Stimulated activated effector memory CD8-positive, alpha-beta T cell treated with anti-CD3 and anti-CD28 coated beads, Interleukin-12 subunit alpha, Interleukin-12 subunit beta, amount 100 ng/mL, for 72 hours (primary cell): Measurements from ENCODE around the gene NKAIN1.
"Not testable (repeated sequence)": the region's sequence is repeated elsewhere in the genome, so short reads cannot be mapped to it uniquely, and the experiment has no call there.

Experiments
- ATAC-seq: fragments of 150-1000 bp; cut with Tn5 transposase; 2 replicates; pipeline ENCODE4 v1.10.0; 2021
- DNase-seq, 2 donors: peaks; one replicate each; pipeline ENCODE4 v3.0.0; 2021 to 2022; ENCODE audit warnings: low spot score in 2 of 2
- H3K27ac Mint-ChIP-seq: one replicate; pipeline ENCODE4 v1.8.0; 2022; ENCODE audit warnings: mild to moderate bottlenecking, mixed read lengths
- H3K36me3 Mint-ChIP-seq: one replicate; pipeline ENCODE4 v1.8.0; 2022; ENCODE audit warnings: mild to moderate bottlenecking, mixed read lengths
- H3K4me1 Mint-ChIP-seq: one replicate; pipeline ENCODE4 v1.8.0; 2022; ENCODE audit warnings: mixed read lengths
- H3K4me3 Mint-ChIP-seq: one replicate; pipeline ENCODE4 v1.8.0; 2022; ENCODE audit warnings: mild to moderate bottlenecking, mixed read lengths
- H3K9me3 Mint-ChIP-seq: one replicate; pipeline ENCODE4 v1.8.0; 2022; ENCODE audit warnings: mixed read lengths

NKAIN1 gene

GRCh38 chr1:31191281-31191680 is 48.4 kb downstream of the NKAIN1 start:
- Mint-ChIP-seq H3K36me3 (no peaks in the 10 kb centered on the region), H3K4me1 (no peaks in the 10 kb centered on the region), H3K27ac (no peak overlapping the region)

DNA sequence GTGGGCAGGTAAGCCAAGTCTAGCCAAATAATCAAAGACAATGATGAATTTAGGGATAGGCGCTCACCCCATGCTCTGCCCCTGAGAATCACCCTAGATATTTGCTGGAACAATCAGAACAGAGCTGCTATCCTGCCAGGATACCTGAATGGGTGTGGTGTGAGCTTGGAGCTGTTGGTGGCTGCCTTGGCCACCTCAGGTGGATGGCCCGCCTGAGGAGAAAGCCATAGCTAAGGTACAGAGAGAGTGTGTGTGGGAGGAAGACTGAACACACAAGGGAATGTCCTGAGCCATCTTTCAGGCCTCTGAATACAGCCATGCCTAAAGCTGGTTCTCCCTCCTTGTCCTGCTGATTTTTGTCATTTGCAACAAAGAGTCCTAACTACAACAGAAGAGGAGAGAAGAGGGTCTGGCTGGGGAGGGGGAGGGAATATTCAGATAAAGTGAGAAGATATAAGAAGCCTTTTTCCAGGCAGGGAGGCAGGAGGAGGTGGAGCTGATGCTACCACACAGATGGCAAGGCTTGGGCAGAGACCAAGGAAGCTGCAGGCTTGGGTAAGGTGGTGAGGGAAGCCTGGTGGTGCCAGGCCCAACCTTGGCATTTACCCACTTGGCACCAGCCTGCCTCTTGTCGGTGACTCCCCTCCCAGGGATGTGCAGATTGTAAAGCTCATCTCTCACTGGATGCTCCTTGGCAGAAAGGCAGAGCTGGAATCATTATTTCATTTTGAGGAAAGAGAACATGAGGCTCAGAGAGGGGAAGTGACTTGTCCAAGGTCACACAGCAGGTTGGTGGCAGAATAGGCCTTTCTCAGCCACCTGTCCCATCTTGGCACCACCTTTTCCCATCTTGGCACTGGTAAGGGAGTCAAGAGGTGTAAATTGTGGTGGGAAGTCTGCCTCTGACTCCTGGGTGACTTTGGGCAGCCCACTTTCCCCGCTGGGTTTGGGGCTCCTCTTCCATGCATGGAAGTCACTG is 49.7 kb downstream of the NKAIN1 start:
- no peak overlapping the region for H3K4me3 Mint-ChIP-seq
- H3K27ac Mint-ChIP-seq, result no peak overlapping the region
- DNase-seq (no peak), ATAC-seq (no peak)
- no peaks in the 10 kb centered on the region for H3K9me3 Mint-ChIP-seq
- H3K4me1 Mint-ChIP-seq, result no peaks in the 10 kb centered on the region
- H3K36me3 Mint-ChIP-seq, result no peaks in the 10 kb centered on the region

More at GRCh38 chr1:31191281-31191680, 48.4 kb downstream of the NKAIN1 start:
- Mint-ChIP-seq H3K4me3 (no peak overlapping the region), H3K9me3 (no peaks in the 10 kb centered on the region)
- ATAC-seq (no peak), DNase-seq (no peak)

GRCh38 chr1:31183927-31184554 is 55.6 kb downstream of the NKAIN1 start:
- DNase-seq (peak; percentile 21 to 68), ATAC-seq (no peak)
- Mint-ChIP-seq H3K4me1 (peaks cover 17% of the 10 kb centered on the region), H3K4me3 (no peak overlapping the region), H3K27ac (no peak overlapping the region), H3K36me3 (no peaks in the 10 kb centered on the region), H3K9me3 (no peaks in the 10 kb centered on the region)

DNA sequence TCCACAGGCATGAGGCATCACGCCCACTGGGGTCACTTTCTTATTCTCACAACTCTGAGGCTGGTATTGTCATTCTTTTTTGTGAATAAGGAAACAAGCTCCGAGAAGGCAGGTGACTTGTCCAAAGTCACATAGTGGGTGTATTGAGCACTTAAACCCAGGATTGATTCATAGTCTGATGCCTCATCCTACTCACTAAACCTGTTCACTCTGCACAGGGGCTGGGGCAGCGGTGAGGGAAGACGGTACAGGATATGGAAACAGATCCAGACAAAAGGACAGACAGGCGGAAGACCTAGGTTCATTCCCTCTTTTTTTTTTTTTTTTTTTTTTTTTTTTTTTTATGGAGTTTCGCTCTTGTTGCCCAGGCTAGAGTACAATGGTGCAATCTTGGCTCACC is 56.6 kb downstream of the NKAIN1 start:
- DNase-seq (no peak), ATAC-seq (no peak)
- Mint-ChIP-seq H3K9me3 (no peaks in the 10 kb centered on the region), H3K27ac (no peak overlapping the region), H3K4me3 (no peak overlapping the region), H3K36me3 (no peaks in the 10 kb centered on the region), H3K4me1 (peaks cover 17% of the 10 kb centered on the region)

GRCh38 chr1:31182352-31182751 is 57.3 kb downstream of the NKAIN1 start:
- ATAC-seq (peak; percentile 61), DNase-seq (peak; percentile 52 to 78)
- H3K27ac Mint-ChIP-seq, result no peak overlapping the region
- peak overlapping the region; percentile 50 for H3K4me3 Mint-ChIP-seq
- no peaks in the 10 kb centered on the region for H3K9me3 Mint-ChIP-seq
- no peaks in the 10 kb centered on the region for H3K36me3 Mint-ChIP-seq
- peaks cover 17% of the 10 kb centered on the region for H3K4me1 Mint-ChIP-seq

DNA sequence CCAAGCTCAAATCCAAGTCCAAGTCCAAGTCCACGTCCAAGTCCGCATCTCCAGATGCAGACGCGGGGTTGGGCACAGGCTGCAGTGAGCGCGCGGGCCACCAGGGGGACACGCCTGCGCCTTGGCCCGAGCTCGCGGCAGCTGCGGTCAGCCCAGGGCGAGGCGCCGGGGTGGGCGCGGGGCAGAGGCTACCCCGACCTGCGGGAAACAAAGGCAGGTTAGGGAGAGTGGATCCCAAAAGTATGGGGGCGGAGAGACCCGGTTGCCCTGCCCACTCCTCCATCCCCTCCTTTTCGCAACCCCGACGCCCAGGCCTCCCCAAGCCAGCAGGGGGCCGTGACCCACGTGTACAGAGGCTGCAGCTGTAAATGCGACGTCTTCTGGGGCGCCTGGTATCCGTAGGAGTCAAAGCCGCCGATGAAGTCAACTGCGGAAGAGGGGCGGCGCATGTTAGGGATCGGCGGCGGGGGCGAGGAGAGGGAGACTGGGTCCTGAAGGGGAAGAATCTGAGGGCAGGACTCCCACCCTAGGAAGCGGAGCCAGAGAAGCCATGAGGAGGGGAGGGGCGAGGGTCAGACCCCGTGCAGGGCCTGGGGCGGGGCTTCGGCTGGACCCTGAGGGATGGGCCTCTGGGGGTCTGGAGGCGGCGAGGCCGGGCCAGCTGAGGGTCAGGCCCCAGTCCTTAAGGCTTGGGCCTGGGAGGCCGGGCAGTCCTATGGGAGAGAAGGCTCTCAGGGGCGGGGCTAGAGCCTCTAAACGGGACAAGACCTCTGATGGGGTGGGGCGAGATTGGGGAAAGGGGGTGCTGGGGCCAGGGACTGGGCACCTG is 58.0 kb downstream of the NKAIN1 start:
- peak overlapping the region; percentile 50 for H3K4me3 Mint-ChIP-seq
- H3K9me3 Mint-ChIP-seq, result no peaks in the 10 kb centered on the region
- DNase-seq, result peak; percentile 49 to 81
- H3K36me3 Mint-ChIP-seq, result no peaks in the 10 kb centered on the region
- no peak overlapping the region for H3K27ac Mint-ChIP-seq
- peak; percentile 74 for ATAC-seq
- peaks cover 17% of the 10 kb centered on the region for H3K4me1 Mint-ChIP-seq

GRCh38 chr1:31180338-31180737 is 59.3 kb downstream of the NKAIN1 start:
- peaks cover 17% of the 10 kb centered on the region for H3K4me1 Mint-ChIP-seq
- no peak for ATAC-seq
- no peak overlapping the region for H3K4me3 Mint-ChIP-seq
- H3K9me3 Mint-ChIP-seq, result no peaks in the 10 kb centered on the region
- H3K36me3 Mint-ChIP-seq, result no peaks in the 10 kb centered on the region
- no peak overlapping the region for H3K27ac Mint-ChIP-seq
- DNase-seq, result no peak

- H3K36me3 Mint-ChIP-seq, result not testable (repeated sequence)
Observed at GRCh38 chr1:31176291-31176690, 63.4 kb downstream of the NKAIN1 start.

DNA sequence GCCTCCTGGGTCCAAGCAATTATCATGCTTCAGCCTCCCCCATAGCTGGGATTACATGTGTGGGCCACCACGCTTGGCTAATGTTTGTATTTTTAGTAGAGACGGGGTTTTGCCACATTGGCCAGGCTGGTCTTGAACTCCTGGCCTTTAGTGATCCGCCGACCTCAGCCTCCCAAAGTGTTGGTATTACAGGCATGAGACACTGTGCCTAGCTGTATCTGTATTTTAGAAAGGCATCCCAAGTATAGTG is 69.3 kb downstream of the NKAIN1 start:
- no peak for ATAC-seq
- Mint-ChIP-seq H3K9me3 (no peaks in the 10 kb centered on the region), H3K36me3 (no peaks in the 10 kb centered on the region), H3K4me1 (peaks cover 7% of the 10 kb centered on the region), H3K4me3 (no peak overlapping the region), H3K27ac (peak overlapping the region; percentile 71)
- DNase-seq, result no peak

More at GRCh38 chr1:31176291-31176690, 63.4 kb downstream of the NKAIN1 start:
- DNase-seq, H3K27ac Mint-ChIP-seq, H3K4me3 Mint-ChIP-seq, ATAC-seq, H3K4me1 Mint-ChIP-seq, H3K9me3 Mint-ChIP-seq: not testable (repeated sequence)

GRCh38 chr1:31166462-31166861 is 73.2 kb downstream of the NKAIN1 start:
- no peak for DNase-seq
- Mint-ChIP-seq H3K27ac (no peak overlapping the region), H3K4me1 (peaks cover 11% of the 10 kb centered on the region), H3K9me3 (no peaks in the 10 kb centered on the region), H3K36me3 (no peaks in the 10 kb centered on the region), H3K4me3 (no peak overlapping the region)
- no peak for ATAC-seq

GRCh38 chr1:31164291-31164690 is 75.4 kb downstream of the NKAIN1 start:
- Mint-ChIP-seq H3K4me1 (peaks cover 4% of the 10 kb centered on the region), H3K9me3 (no peaks in the 10 kb centered on the region), H3K36me3 (no peaks in the 10 kb centered on the region), H3K27ac (no peak overlapping the region), H3K4me3 (no peak overlapping the region)
- ATAC-seq (no peak), DNase-seq (no peak)

DNA sequence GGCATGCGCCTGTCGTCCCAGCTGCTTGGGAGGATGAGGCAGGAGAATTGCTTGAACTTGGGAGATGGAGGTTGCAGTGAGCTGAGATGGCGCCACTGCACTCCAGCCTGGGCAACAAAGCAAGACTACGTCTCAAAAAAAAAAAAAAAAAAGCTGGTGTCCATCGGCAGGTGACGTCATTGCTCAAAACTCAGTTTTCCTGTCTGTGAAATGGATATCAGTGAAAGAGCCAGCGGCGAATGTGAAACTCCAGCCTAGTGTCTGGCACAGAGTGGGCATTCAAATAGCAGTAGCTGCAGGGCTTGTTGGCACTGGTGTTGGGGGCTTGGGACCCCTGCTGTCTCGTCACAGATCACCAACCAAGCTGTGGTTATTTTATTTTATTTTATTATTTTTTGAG is 75.8 kb downstream of the NKAIN1 start:
- no peaks in the 10 kb centered on the region for H3K36me3 Mint-ChIP-seq
- H3K4me3 Mint-ChIP-seq, result no peak overlapping the region
- H3K9me3 Mint-ChIP-seq, result no peaks in the 10 kb centered on the region
- H3K27ac Mint-ChIP-seq, result no peak overlapping the region
- DNase-seq (no peak), ATAC-seq (no peak)
- peaks cover 4% of the 10 kb centered on the region for H3K4me1 Mint-ChIP-seq

DNA sequence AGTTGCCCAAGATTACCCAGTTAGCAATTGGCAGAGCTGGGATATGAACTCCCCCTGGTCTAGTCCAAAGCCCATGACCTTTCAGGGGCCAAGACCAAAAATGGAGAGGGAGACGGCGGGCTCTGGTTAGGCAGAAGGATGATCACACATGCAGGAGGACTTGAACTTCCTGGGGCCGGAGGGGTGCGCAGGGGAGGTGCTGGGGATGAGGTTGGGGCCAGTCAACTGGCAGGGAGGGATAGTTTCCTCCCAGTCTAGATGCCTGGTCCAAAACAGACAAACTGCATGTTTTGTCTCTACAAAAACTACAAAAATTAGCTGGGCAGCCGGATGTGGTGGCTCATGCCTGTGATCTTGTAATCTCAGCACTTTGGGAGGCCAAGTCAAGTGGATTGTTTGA is 78.1 kb downstream of the NKAIN1 start:
- ATAC-seq (no peak), DNase-seq (no peak)
- Mint-ChIP-seq H3K4me1 (peaks cover 4% of the 10 kb centered on the region), H3K4me3 (peak overlapping the region; percentile 0), H3K27ac (no peak overlapping the region), H3K36me3 (no peaks in the 10 kb centered on the region), H3K9me3 (no peaks in the 10 kb centered on the region)

GRCh38 chr1:31159869-31160611 is 79.6 kb downstream of the NKAIN1 start:
- H3K9me3 Mint-ChIP-seq, result no peaks in the 10 kb centered on the region
- H3K4me1 Mint-ChIP-seq, result peaks cover 10% of the 10 kb centered on the region
- no peak for DNase-seq
- H3K4me3 Mint-ChIP-seq, result no peak overlapping the region
- ATAC-seq, result no peak
- no peaks in the 10 kb centered on the region for H3K36me3 Mint-ChIP-seq
- peak overlapping the region; percentile 40 for H3K27ac Mint-ChIP-seq

- no peak overlapping the region for H3K4me3 Mint-ChIP-seq
- ATAC-seq, result no peak
- peaks cover 10% of the 10 kb centered on the region for H3K4me1 Mint-ChIP-seq
- no peak for DNase-seq
- H3K9me3 Mint-ChIP-seq, result no peaks in the 10 kb centered on the region
- peak overlapping the region; percentile 40 for H3K27ac Mint-ChIP-seq
- no peaks in the 10 kb centered on the region for H3K36me3 Mint-ChIP-seq
Observed at GRCh38 chr1:31159323-31159722, 80.4 kb downstream of the NKAIN1 start.
